Esophagus squamous epithelium (tissue), 4 donors: ENCODE data around the gene SLC1A2.

Source experiments
- POLR2A ChIP-seq, 4 donors: fragments of 450-650 bp; IDR thresholded peaks; one replicate each; pipeline ENCODE4 v1.6.1; 2017; ENCODE audit warnings: antibody characterized with exemption in 4 of 4, mild to moderate bottlenecking in 4 of 4, moderate library complexity in 3 of 4
- TF ChIP-seq, protein P1 (sequence below), 6 experiments: fragments of 450-650 bp in 4 of 6; fragments of 200-600 bp in 2 of 6; sonication (generic) in 2 of 6; IDR thresholded peaks; one replicate each; pipeline ENCODE4 v1.5.1; 2016 to 2019; ENCODE audit warnings: antibody characterized with exemption in 6 of 6, mild to moderate bottlenecking in 4 of 6, moderate library complexity in 4 of 6

- TF ChIP-seq, protein P1, sequence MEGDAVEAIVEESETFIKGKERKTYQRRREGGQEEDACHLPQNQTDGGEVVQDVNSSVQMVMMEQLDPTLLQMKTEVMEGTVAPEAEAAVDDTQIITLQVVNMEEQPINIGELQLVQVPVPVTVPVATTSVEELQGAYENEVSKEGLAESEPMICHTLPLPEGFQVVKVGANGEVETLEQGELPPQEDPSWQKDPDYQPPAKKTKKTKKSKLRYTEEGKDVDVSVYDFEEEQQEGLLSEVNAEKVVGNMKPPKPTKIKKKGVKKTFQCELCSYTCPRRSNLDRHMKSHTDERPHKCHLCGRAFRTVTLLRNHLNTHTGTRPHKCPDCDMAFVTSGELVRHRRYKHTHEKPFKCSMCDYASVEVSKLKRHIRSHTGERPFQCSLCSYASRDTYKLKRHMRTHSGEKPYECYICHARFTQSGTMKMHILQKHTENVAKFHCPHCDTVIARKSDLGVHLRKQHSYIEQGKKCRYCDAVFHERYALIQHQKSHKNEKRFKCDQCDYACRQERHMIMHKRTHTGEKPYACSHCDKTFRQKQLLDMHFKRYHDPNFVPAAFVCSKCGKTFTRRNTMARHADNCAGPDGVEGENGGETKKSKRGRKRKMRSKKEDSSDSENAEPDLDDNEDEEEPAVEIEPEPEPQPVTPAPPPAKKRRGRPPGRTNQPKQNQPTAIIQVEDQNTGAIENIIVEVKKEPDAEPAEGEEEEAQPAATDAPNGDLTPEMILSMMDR (IDR thresholded peaks at IDR 0.05), result no peak
- TF ChIP-seq POLR2A (IDR thresholded peaks at IDR 0.05), result no peak
Measured at GRCh38 chr11:35215945-35216344, 203.4 kb downstream of the SLC1A2 start.
